Fibroblast of mammary gland (primary cell): ENCODE measurements around the gene ZNF135.

ENCODE experiments used
- DNase-seq: peaks from one replicate; pipeline ENCODE4 v3.0.0-alpha.2; 2010; ENCODE audit warnings: low read depth
- H3K4me3 ChIP-seq: 2 replicates; pipeline ENCODE4 v1.5.1; 2011; ENCODE audit warnings: low read depth, mild to moderate bottlenecking, low read length, moderate library complexity; ENCODE audit not compliant: control insufficient read depth
- TF ChIP-seq, protein P1 (sequence below): conservative IDR thresholded peaks from 2 replicates; pipeline ENCODE4 v1.5.1; 2011; ENCODE audit warnings: low read depth, low read length, inconsistent platforms; ENCODE audit not compliant: control insufficient read depth, insufficient read depth

ZNF135 gene

DNA sequence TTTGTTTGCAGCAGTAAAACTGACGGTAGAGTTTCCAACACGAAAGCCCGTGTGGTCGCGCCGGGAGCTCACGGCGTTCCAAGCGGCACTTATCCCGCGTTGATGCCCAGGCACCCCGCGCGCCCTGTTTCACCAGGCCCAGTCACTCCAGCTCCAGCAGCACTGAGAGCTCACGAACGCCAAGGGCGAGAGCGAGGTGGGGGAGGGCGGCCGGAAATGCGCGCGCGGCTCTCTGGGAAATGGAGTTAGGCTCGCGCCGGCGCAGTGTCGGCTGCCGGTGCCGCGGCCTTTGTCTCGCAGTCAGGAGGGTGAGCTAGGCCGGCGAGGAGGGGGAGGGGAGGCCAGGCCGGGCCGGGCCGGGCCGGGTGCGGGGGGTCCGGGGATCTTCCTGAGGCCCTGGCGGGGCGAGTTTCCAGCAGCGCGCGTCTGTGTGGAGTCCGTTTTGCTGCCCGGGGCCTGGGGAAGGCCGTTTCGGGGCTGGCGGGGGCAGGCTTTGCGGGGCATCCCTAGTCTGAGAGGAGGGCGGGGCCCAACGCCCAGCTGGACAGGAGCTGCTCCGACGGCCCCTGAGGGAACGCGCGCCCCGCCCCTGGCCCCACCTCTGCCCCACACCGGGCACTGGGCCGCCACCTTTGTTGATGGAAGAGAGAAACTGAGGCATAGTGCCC lies at the start of gene ZNF135:
Gene ZNF135 (plus strand): TSS at position 280 of the 668 bp plus-strand sequence. CDS start 721 bp downstream, outside the sequence.
- DNase-seq, result peak; percentile 73
- H3K4me3 ChIP-seq, result peak within 1 kb of the TSS; percentile 43
- TF ChIP-seq, protein P1, sequence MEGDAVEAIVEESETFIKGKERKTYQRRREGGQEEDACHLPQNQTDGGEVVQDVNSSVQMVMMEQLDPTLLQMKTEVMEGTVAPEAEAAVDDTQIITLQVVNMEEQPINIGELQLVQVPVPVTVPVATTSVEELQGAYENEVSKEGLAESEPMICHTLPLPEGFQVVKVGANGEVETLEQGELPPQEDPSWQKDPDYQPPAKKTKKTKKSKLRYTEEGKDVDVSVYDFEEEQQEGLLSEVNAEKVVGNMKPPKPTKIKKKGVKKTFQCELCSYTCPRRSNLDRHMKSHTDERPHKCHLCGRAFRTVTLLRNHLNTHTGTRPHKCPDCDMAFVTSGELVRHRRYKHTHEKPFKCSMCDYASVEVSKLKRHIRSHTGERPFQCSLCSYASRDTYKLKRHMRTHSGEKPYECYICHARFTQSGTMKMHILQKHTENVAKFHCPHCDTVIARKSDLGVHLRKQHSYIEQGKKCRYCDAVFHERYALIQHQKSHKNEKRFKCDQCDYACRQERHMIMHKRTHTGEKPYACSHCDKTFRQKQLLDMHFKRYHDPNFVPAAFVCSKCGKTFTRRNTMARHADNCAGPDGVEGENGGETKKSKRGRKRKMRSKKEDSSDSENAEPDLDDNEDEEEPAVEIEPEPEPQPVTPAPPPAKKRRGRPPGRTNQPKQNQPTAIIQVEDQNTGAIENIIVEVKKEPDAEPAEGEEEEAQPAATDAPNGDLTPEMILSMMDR, result no peak

DNA sequence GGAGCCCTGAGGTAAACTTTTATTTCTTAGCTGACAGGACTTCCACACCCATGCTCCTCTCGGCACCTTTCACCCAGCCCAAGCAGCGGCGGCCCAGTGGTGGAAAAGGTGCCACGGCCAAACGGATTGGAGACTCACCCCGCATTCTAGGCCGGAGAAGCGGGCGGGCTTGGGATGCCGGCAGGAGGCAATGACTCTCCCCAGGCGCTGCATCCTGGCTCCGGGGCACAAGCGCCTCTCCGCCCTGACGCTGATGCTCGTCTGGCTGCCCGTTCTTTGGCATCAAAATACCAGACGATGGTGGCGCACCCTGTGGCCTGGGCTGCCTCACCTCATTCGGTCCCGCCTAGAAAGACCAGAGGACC lies 49.8 kb upstream of the ZNF135 start:
- peak overlapping the region; percentile 44 for H3K4me3 ChIP-seq
- TF ChIP-seq, protein P1, result no peak
- no peak for DNase-seq

DNA sequence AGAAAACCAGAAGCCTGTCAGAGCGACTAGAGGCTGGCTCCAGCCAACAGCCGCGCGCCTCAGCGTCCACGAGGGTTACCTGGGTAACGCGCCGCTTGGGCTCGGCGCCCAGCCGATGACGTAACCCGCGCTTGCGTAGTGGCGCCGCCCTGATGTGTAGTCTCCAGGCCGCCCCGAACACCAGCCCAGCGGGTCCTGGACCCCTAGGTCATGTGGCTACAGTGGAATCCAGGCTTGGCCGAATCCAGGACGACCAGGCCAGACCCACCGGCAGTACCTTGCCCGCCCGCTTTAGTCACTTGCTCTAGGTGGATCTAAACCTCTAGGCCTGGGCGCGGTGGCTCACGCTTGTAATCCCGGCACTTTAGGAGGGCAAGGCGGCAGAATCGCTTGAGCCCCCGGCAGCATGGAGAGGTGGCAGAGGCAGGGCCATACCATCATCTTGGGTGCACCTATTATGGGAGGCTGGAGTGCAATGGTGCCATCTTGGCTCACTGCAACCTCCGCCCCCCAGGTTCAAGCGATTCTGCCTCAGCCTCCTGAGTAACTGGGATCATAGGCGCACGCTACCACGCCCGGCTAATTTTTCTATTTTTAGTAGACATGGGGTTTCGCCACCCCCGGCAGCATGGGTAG lies 49.3 kb upstream of the ZNF135 start:
- TF ChIP-seq, protein P1, result no peak
- DNase-seq, result peak; percentile 79
- peak overlapping the region; percentile 44 for H3K4me3 ChIP-seq

DNA sequence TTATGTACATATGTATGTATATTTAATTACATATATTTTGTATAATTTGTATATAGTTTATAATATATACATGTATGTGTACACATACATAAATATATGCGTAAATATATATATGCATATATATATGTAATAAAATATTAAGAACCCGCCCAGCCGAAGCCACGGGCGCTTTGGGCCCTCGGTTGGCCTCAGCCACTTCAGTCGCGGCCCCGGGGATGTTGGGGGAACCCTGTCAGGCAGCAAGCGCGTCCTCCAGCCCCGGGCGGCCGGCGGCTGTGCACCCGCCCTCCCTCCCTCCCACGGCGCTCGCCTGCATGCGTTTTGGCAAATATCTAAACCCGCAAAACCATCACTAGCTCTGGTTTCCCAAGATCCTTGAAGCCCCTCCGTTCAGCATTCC lies 48.6 kb upstream of the ZNF135 start:
- DNase-seq, result no peak
- H3K4me3 ChIP-seq, result no peak overlapping the region
- TF ChIP-seq, protein P1, result no peak

DNA sequence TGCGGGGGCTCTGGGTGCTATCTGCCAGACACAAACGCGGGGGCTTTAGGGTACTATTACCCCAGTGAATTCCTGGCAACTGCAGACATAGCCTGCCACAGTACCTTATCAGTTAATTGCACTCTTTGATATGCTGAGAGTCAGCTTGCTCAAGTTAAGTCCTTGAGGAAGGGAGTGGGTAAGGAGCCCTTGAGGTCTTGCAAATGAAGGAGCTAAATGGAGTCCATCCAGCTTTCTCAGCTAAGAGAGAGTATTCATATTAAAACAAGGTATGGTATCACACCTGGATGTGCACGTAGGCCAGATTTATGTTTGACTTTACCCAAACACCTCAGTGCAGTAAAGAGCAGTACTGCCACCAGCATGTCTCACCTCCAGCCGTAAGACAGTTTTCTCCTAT lies 44.9 kb upstream of the ZNF135 start:
- TF ChIP-seq, protein P1, result no peak
- no peak overlapping the region for H3K4me3 ChIP-seq
- no peak for DNase-seq

DNA sequence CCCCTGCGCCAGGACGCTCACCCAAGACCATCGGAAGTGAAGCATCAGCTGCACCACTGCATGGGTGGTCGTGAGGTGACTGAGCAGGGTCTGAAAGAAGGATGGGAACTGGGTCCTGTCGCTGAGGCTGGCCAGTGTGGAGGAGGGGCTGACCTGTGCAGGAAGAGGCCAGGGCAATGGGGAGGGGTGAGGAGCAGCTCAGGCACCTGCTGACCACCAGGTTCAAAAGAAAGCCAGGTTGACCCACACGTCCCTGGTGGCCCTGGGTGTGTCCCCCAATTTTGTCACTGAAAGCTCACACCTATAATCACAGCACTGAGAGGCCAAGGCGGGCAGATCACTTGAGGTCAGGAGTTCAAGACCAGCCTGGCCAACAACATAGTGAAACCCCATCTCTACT lies 39.0 kb upstream of the ZNF135 start:
- DNase-seq, result no peak
- TF ChIP-seq, protein P1, result no peak
- no peak overlapping the region for H3K4me3 ChIP-seq
